Measurements from ENCODE around the gene FAM50B.
"Not testable (repeated sequence)": the region's sequence is repeated elsewhere in the genome, so short reads cannot be mapped to it uniquely, and the experiment has no call there.

Gene FAM50B

GRCh38 chr6:3849681-3850450 is 693 bp downstream of the FAM50B start:
- FAIRE-seq (no peak), DNase-seq (ENCODE audit: insufficient read length, low spot score) (no peak)
- no peak for TF ChIP-seq POLR2A (IDR thresholded peaks at IDR 0.05; ENCODE audit: low read depth, low read length)

GRCh38 chr6:3850451-3851203 is 1.5 kb downstream of the FAM50B start:
- FAIRE-seq, result no peak
- TF ChIP-seq POLR2A (IDR thresholded peaks at IDR 0.05; ENCODE audit: low read depth, low read length), result no peak
- DNase-seq (ENCODE audit: insufficient read length, low spot score), result no peak

- no peak for FAIRE-seq
- DNase-seq (ENCODE audit: insufficient read length, low spot score), result no peak
- no peak for TF ChIP-seq POLR2A (IDR thresholded peaks at IDR 0.05; ENCODE audit: low read depth, low read length)
Measured at GRCh38 chr6:3851839-3852238, 2.7 kb downstream of the FAM50B start.

GRCh38 chr6:3852391-3852790 is 3.2 kb downstream of the FAM50B start:
- no peak for TF ChIP-seq POLR2A (IDR thresholded peaks at IDR 0.05; ENCODE audit: low read depth, low read length)
- FAIRE-seq (no peak), DNase-seq (ENCODE audit: insufficient read length, low spot score) (no peak)

GRCh38 chr6:3855866-3856265 is 6.7 kb downstream of the FAM50B start:
- no peak for TF ChIP-seq POLR2A (IDR thresholded peaks at IDR 0.05; ENCODE audit: low read depth, low read length)
- no peak for FAIRE-seq
- DNase-seq (ENCODE audit: insufficient read length, low spot score), result no peak

GRCh38 chr6:3856576-3856975 is 7.4 kb downstream of the FAM50B start:
- DNase-seq (ENCODE audit: insufficient read length, low spot score), result no peak
- TF ChIP-seq POLR2A (IDR thresholded peaks at IDR 0.05; ENCODE audit: low read depth, low read length), result no peak
- no peak for FAIRE-seq

GRCh38 chr6:3857468-3858456 is 8.6 kb downstream of the FAM50B start:
- no peak for TF ChIP-seq POLR2A (IDR thresholded peaks at IDR 0.05; ENCODE audit: low read depth, low read length)
- FAIRE-seq, result no peak

GRCh38 chr6:3859878-3860552 is 10.8 kb downstream of the FAM50B start:
- no peak for TF ChIP-seq POLR2A (IDR thresholded peaks at IDR 0.05; ENCODE audit: low read depth, low read length)
- no peak for DNase-seq (ENCODE audit: insufficient read length, low spot score)
- FAIRE-seq, result no peak

More at GRCh38 chr6:3857468-3858456, 8.6 kb downstream of the FAM50B start:
- DNase-seq (ENCODE audit: insufficient read length, low spot score), result no peak

GRCh38 chr6:3861424-3861823 is 12.3 kb downstream of the FAM50B start:
- no peak for FAIRE-seq
- TF ChIP-seq POLR2A (IDR thresholded peaks at IDR 0.05; ENCODE audit: low read depth, low read length), result no peak
- DNase-seq (ENCODE audit: insufficient read length, low spot score), result no peak

GRCh38 chr6:3862038-3862437 is 12.9 kb downstream of the FAM50B start:
- FAIRE-seq (no peak), DNase-seq (ENCODE audit: insufficient read length, low spot score) (no peak)
- TF ChIP-seq POLR2A (IDR thresholded peaks at IDR 0.05; ENCODE audit: low read depth, low read length), result no peak

- not testable (repeated sequence) for DNase-seq (ENCODE audit: insufficient read length, low spot score)
Measured at GRCh38 chr6:3863322-3863721, 14.1 kb downstream of the FAM50B start.

GRCh38 chr6:3865463-3865862 is 16.3 kb downstream of the FAM50B start:
- DNase-seq (ENCODE audit: insufficient read length, low spot score) (no peak), FAIRE-seq (no peak)
- no peak for TF ChIP-seq POLR2A (IDR thresholded peaks at IDR 0.05; ENCODE audit: low read depth, low read length)

More at GRCh38 chr6:3863322-3863721, 14.1 kb downstream of the FAM50B start:
- FAIRE-seq, result not testable (repeated sequence)
